NCI-H226 (cell line): ENCODE data around the gene SHE.

Source experiments
- DNase-seq: peaks from one replicate; pipeline ENCODE4 v3.0.0-alpha.2; 2015

SHE gene

DNA sequence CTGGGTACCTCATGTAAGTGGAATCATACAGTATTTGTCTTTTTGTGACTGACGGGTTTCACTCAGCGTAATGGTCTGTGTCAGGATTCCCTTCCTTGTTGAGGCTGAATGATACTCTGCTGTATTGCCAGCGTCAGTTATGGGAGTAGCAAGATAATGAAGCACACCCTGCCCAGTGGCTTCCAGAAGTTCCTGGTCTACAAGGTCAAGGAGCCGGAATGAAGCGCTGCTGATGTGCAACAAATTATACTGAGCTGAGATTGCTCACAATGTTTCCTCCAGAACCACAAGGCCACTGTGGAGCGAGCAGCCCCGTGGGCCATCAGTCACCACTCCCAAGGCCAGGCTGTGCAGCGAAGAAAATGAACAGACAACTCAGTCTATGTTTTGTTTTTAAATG lies 24.2 kb downstream of the SHE start:
- no peak for DNase-seq

DNA sequence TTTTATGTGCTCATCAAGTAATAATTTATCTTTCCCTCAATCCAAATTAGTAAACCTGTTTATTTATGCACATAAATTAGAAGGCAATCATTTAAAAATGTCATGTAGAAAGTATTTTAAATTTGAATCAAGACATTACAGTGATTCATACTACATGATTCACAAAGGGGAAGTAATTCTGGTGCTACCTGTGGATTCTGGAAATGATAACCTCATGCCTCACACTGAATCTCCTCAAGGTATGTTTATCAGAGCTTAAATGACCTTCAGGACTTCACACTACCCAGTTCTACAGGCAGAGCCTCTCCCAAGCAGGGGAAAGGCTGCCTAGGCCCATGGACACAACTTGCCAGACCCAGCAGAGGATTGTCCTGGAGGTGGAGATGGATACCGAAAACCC lies 25.4 kb downstream of the SHE start:
- no peak for DNase-seq

DNA sequence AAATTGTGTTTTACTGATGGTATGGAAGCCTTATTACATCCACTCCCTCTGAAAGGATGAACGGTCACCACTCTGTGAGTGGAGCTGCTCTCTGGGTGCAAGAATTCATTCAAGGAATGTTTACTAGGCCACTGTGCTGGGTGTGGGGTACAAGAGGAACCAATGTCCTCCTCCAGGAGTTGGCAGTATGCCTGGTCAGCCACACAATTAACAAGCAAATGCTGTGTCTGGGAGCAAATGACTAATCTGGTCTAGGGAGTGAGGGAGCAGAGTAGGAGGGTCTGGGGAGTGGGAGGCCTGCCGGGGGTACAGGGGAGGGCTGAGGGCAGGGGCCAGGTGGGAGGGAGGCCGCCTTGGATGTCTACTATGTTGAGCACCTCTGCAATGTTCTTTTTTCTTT lies 27.4 kb downstream of the SHE start:
- DNase-seq, result peak; percentile 60

DNA sequence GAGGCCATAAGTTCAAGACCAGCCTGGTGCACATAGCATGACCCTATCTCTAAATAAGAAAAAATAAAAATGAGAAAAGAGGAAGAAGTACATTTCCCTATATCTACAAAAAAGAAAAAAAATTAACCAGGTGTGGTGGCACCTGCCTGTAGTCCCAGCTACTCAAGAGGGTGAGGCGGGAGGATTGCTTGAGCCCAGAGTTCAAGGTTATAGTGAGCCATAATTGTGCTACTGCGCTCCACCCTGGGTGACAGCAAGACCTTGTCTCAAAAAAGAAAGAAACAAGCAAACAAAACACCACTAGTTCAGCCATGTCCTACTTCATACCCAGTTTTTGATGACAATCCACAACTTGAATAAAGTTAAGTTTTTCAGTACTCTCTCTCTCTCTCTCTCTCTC lies 30.9 kb downstream of the SHE start:
- no peak for DNase-seq

DNA sequence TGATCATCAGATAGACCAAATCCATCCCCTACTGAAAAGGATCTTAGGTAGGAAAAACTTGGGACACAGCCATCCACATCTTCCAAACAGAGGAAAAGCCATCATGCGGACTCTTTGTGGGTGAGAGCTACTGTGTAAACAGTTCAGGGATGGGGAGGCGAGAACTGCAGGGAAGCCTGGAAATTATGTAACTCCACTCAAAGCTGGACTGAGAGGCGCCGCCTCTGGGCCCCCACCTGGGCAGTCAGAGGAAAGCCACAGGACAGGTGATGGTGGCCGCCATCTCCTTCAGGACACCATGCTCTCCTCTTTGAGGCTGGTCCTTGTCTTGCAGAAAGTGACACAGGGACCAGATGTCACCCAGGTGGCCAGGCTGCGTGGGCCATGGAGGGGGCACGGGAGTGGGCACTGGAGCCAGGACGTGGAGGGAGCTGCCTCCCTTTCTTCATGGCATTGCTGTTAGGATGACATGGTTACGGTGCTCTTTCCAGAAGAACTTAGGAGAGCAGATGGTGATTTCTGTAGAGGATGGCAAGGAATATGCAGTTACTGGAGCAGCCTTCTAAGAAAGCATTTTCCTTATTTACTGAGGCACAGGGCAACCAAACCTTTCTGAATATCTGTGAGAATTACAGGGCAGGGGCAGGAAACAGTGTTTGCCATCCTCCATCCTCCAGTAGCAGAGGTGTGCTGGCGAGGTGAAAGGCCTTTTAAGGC lies 32.2 kb downstream of the SHE start:
- DNase-seq, result no peak

DNA sequence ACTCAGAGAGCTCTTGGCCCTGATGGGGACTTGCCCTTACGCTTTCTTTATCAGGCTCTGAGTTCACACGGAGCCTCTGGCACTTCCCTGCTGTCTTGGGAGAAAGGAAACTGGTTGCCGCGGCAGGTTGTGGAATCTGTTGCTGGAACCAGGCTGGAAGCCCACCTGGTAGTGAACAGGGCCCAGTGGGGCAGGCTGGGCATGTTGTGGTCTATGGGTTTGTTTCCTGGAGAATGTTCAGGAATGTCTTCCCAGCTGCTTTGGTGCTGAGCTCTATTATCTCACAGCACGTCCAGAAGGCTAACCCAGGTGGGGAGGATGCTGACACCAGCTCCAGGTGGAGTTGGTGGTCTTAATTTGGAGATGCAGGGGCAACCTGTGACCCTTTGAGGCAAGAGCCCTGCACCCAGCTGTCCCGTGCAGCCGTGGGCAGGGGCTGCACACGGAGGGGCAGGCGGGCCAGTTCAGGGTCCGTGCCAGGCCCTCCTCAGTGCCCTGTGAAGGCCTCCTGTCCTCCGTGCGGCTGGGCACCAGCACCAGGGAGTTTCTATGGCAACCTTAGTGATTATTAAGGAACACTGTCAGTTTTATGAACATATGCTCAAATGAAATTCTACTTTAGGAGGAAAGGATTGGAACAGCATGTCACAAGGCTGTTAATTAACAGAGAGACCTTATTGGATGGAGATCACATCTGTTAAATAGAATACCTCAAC lies 33.5 kb downstream of the SHE start:
- DNase-seq, result no peak

DNA sequence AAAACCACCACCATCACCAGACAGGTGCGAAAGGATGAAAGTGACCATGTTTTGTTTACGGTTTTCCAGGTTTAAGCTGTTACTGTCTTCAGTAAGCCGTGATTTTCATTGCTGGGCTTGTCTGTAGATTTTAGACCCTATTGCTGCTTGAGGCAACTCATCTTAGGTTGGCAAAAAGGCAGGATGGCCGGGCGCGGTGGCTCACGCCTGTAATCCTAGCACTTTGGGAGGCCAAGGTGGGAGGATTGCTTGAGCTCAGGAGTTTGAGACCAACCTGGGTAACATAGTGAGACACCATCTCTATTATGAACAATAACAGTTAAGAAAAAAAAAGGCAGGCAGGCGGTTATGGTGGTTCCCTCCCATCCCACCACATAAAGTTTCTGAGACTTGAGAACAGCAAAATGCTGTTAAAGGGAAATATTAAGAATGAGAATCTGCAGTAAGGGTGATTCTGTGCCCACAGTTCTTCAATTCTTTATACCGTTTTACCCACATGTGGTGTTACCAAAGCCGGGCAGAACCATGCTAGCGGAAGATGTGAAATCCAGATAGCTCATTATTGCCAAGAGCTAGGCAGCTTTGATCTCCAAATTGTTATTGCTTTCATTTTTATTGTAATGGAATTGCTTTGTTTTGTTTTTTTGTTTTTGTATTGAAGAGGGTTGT lies 34.6 kb downstream of the SHE start:
- no peak for DNase-seq

DNA sequence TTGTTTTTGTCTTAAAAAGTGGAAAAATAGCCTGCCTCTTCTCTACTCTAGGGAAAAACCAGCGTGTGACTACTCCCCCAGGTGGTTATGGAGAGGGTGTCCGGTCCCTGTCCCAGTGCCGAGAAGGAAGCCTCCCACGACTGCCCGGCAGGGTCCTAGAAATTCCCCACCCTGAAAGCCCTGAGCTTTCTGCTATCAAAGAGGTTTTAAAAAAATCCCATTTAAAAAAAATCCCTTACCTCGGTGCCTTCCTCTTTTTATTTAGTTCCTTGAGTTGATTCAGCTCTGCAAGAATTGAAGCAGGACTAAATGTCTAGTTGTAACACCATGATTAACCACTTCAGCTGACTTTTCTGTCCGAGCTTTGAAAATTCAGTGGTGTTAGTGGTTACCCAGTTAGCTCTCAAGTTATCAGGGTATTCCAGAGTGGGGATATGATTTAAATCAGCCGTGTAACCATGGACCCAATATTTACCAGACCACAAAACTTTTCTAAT lies 35.2 kb downstream of the SHE start:
- no peak for DNase-seq

DNA sequence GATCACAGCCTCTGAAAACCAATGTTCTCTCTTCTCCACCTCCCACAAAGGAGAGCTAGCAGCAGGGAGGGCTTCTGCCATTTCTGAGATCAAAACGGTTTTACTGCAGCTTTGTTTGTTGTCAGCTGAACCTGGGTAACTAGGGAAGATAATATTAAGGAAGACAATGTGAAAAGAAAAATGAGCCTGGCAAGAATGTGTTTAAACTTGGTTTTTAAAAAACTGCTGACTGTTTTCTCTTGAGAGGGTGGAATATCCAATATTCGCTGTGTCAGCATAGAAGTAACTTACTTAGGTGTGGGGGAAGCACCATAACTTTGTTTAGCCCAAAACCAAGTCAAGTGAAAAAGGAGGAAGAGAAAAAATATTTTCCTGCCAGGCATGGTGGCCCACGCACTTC lies 36.0 kb downstream of the SHE start:
- no peak for DNase-seq

DNA sequence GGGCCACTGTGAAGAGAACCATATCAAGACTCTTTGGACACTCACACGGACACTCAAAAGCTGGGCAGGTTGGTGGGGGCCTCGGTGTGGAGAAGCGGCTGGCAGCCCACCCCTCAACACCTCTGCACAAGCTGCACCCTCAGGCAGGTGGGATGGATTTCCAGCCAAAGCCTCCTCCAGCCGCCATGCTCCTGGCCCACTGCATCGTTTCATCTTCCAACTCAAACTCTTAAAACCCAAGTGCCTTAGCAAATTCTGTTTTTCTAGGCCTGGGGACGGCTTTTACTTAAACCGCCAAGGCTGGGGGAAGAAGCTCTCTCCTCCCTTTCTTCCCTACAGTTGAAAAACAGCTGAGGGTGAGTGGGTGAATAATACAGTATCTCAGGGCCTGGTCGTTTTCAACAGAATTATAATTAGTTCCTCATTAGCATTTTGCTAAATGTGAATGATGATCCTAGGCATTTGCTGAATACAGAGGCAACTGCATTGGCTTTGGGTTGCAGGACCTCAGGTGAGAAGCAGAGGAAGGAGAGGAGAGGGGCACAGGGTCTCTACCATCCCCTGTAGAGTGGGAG lies 36.5 kb downstream of the SHE start:
- DNase-seq, result no peak

DNA sequence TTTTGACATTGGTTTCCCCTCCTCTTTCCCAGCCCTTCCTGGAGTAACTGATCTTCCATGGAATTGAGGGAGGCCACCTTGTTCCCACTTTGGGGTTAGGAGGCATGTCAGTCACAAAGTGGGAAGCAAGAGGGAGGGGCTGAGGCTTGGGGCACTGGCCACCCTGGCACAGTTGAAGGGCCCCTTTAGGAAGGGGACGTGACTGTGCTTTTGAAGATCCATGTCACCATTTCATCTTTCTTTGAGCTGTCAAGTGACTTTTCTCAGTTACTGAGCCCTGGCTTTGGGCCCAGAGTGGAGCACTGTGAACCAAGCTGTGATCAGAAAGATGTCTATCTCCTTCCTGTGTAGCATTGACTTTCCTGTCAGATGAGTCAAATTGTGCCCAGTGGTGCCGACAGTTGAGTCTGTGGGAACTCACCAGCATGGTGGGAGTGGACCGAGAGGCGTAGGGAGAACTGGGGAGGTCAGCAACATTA lies 38.7 kb downstream of the SHE start:
- no peak for DNase-seq

DNA sequence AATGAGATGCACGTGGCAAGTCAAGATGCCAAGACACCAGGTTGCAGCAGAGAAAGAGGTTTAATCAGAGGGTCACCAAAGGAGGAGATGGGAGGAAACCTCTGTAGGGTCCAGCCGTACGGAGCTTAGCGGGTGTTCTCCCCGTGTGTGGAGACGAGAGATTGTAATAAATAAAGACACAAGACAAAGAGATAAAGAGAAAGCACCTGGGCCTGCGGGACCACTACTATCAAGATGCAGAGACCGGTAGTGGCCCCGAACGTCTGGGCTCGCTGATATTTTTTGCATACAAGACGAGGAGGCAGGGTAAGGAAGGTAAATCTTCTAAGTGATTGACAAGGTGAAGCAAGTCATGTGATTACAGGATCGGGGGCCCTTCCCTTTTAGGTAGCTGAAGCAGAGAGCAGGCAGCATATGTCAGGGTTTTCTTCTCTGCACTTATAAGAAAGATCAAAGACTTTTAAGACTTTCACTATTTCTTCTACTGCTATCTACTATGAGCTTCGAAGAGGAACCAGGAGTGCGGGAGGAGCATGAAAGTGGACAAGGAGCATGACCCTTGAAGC lies 41.4 kb downstream of the SHE start:
- DNase-seq, result no peak

DNA sequence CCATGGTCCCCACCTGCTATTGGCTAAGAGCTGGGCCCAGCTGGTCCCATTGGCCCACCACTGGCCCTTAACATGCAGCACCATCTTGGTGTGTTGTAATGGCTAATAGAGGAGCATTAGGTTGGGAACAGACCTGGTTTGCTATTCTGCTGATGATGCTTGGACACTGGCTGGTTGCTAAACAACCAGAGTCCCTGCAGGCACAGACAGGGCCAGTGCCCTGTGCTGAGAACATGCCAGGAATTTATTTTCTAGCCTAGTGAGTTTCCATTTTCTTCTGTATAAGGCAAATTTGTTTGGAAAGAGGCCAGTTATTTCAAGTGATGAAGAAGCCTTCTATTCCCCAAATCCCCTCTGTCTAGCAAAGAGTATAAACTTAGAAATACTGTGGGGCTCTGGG lies 43.1 kb downstream of the SHE start:
- no peak for DNase-seq

DNA sequence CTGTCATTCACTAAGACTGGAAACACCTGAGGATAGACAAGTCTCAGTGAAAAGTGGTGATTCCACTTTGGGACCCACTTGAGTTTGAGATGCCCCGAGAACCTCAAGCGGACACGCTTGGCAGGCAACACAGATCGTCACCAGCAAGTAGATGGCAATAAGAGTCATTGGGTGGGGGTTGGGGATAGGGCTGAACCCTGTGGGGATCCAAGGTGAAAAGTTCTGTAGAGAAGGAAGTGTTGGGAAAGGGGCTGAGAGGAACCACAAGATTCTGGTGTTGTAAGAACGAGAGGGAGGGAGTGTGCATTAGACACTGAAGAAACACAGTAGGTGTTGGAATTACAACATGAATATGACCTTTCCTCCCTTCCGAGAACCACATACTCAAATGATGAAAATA lies 45.6 kb downstream of the SHE start:
- no peak for DNase-seq

DNA sequence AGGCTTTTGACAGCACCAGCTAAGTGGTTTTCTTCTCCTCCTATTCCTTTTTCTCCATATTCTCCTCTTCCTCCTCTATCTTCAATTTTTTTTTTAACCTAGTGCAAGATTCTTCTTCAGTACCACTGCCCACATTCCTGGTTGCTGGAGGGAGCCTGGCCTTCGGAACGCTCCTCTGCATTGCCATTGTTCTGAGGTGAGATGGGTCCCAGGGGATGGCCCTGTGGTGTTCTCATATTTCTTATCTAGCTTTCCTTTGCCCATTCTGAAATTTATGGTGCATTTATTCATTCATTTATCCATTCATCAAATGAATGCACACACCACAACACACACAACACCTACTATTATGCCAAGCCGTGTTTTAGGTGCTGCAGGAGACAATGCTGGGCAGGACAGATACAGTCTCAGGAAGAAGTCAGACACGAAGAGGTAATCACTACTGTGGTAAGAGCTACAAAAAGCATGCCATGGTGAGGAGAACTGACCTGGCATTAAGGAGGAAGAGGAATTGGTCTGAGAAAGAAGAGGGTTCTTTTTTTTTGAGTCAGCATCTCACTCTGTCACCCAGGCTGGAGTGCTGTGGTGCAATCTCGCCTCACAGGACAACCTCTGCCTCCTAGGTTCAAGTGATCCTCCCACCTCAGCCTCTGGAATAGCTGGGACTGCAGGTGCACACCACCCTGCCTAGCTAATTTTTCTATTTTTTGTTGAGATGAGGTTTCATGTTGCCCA lies 47.7 kb downstream of the SHE start:
- DNase-seq, result no peak

DNA sequence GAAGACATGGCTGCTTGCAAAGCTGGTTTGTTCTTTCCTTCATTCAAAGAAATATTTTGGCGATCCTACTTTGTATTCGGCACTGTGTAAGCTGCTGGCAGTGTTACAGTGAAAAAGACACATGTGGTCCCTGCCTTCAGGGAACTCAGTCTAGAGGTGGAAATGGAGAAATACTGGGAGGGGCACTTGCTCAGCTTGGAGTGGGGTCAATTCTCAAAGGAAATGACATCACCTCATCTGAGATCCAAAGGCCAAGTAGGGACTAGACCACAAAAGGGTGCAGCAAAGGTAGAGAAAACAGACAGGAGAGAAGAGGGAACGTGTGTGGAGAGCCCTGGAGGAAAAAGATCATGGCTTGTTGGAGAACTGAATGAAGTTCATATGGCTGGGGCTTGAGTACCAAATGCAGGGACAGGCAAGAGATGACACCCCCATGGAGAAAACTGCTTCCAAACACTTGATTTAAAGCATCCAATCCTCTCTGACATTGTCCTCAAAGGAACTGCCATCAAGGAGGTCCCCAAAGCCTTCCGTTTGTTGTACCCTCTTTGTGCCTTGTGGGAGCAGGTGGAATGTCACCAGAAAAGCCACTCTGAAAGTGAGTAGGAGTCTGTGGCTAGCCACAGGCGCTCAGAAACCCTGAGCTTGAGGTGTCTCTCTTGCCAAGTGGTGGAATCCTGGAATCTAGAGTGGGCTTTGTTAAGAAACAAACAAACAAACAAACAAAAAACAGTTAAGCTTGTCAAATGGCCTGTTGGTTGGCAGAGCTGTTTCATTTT lies 48.4 kb downstream of the SHE start:
- DNase-seq, result peak; percentile 72

DNA sequence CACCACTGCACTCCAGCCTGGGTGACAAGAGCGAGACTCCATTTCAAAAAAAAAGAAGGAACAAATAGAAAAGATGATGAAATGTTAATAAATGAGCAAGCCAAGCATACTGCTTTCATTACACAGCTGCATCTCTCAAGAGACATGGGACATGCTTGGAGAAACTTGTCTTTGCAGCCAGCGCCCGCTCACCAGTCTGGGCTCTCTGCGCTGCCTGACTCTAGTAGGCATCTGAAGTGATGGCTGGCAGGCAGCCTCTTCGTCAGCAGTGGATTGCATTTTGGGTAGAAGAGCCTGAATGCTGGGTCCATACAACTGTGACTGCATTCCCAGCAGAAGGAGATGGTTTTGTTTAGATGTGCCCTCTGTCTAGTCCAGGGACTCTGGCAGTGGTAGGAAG lies 49.1 kb downstream of the SHE start:
- no peak for DNase-seq

DNA sequence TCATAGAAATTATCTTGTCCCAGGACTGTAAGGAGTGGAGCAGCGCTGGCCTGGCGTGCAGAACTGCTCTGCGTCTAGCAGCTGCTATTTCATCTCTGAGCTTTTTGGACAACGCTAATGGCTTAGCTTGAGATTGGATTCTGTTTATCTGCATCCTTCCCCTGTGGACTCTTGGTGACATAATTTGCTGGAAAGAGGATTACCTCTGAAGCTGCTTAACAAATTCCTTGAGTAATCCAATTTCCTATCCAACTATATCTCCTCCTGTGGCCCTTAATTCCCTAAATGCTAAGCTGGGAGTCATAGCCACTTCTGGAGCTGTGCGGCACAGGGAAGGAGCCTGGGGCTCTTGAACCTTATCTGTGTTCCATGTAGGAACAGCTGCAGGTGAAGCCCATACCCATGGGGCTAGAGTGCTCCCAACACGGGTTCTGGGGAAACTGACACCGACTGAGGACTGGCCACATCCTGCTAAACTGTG lies 53.8 kb downstream of the SHE start:
- no peak for DNase-seq

DNA sequence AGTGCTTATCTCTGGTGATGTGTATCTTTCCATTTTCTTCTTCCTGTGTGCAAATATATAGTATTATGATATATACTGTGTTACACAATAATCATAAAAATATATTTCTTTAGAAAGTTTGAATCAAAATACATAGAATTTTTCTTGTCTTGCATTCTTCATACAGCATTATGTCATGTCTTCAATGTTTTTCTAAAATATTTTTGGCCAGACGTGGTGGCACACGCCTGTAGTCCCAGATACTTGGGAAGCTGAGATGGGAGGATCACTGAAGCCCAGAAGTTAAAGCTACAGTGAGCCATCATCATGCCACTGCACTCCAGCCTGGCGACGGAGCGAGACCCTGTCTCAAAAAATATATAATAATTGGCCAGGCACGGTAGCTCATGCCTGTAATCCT lies 55.4 kb downstream of the SHE start:
- no peak for DNase-seq

DNA sequence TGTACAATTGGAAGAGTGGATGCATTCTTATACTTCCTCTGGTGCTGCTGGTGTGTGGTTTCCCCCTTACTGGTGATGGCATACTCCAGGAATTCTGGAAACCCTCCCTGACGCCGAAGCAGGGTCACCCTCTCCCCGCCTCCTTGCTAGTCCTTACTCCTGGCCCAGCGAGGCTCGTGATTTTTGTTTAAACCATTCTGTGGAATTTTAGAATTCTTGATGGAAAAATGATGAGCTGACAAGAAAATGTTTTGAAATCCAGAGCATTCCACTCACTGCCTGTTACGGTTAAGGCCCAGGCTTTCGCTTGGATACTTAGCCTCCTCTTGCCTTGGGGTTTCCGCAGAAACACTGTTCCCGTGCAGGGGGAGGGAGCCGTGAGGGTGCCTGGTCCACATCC lies 55.9 kb downstream of the SHE start:
- DNase-seq, result peak; percentile 91

DNA sequence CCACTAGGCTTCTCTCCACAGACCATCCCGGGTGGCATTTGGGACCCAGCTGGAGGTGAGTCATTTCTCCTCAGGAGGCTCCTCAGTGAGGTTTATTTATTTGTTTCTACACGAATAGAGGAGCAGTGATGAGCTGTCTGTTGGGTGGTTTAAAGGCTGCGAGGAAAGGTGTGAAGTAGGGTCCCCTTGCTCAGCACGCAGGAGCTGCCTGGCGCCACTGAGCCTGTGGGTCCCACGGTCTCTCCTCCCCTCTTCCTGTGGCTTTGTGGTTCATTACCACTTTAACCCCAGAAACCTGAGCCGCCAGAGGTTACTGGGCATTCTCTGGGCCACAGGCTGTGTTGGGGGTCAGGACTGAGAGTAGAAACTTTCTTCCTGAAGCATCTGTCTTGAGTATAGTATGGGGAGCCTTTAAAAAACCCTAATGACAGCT lies 57.2 kb downstream of the SHE start:
- peak; percentile 57 for DNase-seq
